Effector CD4-positive, alpha-beta T cell (primary cell): ENCODE measurements around the gene SLC35G2.
"Not testable (repeated sequence)": the region's sequence is repeated elsewhere in the genome, so short reads cannot be mapped to it uniquely, and the experiment has no call there.

Experiments
- DNase-seq: peaks from one replicate; pipeline ENCODE4 v3.0.0-alpha.2; 2020

Gene SLC35G2

DNA sequence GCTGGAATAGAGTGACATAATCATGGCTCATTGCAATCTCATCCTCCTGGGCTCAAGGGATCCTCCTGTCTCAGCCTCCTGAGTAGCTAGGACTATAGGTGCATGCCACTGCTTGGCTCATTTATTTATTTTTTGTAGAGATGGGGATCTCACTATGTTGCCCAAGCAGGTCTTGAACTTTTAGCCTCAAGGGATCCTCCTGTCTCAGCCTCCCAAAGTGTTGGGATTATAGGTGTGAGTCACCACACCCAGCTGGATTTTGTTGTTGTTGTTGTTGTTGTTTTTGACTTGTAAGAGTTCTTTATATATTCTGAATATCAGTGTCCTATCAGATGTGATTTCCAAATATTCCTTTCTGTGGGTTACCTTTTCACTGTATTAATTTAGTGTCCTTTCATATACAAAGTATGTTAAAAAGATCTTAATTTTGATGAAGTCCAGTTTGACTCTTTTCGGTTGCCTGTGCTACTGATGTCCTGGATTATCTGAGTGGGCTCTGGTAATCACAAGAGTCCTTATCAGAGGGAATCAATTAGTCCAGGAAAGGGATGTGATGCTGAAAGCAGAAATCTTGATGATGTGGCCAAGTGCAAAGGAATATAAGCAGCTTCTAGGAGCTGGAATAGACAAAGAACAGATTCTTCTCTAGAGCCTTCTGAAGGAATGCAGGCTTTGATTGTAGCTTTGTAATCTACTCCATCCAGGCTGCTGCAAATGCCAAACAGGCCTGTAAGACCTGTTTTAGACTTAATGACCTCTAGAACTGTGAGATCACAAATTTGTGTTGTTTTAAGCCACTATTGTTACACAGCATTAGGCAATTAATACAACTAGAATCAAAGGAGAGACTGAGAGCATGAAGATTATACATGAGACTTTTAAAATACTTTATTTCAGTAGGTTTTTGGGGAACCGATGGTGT, 73.3 kb downstream of the SLC35G2 start:
- no peak for DNase-seq

DNA sequence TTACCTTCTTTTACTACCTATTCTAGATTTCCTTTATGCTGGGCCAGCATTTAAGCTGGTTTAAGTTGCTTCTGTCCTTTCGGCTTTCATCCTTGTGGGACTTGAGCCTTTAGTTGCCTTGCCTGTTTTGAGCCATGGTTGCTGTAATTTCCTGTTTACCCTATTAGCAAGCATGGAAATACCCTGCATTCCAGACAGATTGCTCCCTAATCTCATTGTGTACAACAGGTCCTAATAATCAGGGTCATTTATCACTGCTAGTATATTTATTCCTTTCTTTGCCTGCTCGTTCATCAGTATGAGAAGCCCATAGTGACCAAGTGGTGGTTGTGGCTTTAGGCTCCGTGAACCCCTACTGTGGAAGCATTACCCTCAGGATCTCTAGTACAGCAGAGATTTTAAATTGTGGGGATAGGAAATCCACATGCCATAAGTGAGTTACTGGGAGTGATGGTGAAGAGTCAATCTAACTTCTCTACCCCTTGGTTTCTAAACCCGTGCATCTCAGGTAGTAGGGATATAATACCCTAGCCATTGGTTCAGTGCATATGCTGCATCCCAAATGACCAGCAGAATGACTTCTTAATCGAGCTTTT, 75.0 kb downstream of the SLC35G2 start:
- DNase-seq, result no peak

DNA sequence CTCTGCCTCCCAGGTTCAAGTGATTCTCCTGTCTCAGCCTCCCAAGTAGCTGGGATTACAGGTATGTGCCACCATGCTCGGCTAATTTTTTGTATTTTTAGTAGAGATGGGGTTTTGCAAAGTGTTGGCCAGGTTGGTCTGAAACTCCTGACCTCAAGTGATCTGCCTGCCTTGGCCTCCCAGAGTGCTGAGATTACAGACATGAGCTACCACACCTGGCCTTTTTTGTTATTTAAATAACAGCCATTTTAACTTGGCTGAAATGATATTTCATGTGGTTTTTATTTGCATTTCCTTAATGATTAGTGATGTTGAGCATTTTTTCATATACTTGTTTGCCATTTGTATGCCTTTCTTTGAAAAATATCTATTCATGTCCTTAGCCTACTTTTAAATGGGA, 78.2 kb downstream of the SLC35G2 start:
- DNase-seq, result not testable (repeated sequence)

GRCh38 chr3:136898549-136898948, 79.6 kb downstream of the SLC35G2 start:
- DNase-seq, result no peak

DNA sequence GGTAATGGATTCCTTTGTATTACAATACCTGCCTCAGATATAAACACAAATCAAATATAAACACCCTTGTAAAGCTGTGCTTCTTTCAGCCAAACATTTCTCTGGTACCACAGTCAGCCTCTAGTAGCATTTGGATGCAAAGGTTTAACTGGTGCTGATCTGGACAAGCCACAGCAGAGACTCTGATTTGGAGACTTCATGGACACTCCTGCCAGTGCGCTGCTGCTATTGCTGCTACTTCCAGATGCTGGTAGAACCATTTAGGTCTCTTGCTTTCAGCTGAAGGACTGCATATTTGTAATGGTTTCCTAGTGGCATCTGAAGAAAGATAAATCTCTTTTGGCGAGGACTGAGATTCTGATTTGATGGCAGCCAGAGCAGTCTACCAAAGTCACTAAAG, 80.0 kb downstream of the SLC35G2 start:
- no peak for DNase-seq

DNA sequence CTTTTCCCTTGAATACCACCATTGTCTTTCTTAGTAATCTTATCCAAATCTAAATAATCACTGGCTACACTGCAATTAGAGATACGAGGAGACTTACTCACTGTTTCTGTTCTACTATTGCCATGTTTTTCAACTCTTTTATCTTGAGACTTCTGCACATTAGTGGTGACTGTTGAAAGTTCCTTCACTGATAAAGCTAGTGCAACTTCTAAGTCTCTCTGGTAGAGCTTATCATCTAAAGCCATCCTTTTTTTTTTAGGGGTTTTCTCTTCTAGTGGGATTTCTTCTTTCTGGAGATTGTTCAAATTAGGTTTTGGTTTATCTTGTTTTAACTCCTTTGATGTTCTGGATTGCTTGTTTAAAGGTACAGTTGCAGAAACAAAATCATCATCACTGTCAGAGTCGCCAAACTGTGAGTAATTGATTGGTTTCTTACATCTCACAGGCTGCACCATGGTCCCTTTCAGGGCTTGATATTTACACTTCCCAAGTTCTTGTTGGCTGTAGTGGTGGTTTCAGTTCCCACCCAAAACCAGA, 80.8 kb downstream of the SLC35G2 start:
- DNase-seq, result no peak

DNA sequence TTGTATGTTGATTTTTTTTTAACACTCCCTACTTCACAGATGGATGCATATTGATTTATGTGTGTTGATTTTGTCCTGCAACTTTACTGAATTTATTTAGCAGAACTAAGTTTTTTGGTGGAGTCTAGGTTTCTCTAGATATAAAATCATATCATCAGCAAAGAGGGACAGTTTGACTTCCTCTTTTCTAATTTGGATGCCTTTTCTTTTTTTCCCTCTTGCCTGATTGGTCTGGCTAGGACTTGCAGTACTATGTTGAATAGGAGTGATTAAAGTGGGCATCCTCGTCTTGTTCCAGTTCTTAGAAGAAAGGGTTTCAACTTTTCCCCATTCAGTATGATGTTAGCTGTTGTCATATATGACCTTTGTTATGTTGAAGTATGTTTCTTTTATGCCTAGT, 81.8 kb downstream of the SLC35G2 start:
- not testable (repeated sequence) for DNase-seq

- no peak for DNase-seq
Observed at GRCh38 chr3:136901391-136901790, 82.5 kb downstream of the SLC35G2 start.

DNA sequence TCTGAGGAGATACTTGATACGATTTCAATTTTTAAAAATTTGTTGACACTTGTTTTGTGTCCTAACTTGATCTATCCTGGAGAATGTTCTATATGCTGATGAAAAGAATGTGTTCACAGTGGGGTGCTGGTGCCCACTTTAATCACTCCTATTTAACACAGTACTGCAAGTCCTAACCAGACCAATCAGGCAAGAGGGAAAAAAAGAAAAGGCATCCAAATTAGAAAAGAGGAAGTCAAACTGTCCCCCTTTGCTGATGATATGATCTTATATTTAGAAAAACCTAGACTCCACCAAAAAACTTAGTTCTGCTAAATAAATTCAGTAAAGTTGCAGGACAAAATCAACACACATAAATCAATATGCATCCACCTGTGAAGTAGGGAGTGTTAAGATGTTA, 83.6 kb downstream of the SLC35G2 start:
- not testable (repeated sequence) for DNase-seq

DNA sequence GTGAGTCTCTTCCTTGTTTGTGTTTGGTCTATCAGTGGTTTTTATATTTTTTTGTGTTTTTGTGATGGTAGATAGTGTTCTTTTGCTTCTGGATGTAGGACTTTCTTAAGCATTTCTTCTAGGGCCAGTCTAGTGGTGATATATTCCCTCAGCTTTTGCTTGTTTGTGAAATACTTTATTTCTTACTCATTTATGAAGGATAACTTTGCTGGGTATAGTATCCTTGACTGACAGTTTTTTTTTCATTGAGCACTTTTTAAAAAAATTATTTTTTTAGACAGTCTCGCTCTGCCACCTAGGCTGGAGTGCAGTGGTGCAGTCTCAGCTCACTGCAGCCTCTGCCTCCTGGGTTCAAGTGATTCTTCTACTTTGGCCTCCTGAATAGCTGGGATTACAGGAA, 85.0 kb downstream of the SLC35G2 start:
- no peak for DNase-seq

DNA sequence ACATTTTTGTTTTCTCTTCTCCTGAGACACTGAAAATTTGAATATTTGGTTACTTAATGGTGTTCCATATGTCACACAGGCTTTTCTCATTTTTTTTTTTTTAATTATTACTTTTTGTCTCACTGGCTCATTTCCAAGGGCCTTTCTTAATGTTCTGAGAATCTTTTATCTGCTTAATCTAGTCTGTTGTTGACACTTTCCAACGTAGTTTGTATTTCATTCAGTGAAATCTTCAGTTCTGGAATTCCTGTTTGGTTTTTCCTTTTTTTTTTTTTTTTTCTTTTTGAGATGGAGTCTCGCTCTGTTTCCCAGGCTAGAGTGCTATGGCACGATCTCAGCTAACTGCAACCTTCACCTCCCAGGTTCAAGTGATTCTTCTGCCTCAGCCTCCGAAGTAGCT, 85.8 kb downstream of the SLC35G2 start:
- no peak for DNase-seq
